Activated CD8-positive, alpha-beta memory T cell treated with anti-CD3 and anti-CD28 coated beads, Interleukin-2, amount 50 U/mL, for 1 hour (primary cell): ENCODE measurements around the gene SEPTIN5.

ENCODE experiments used
- DNase-seq: peaks from one replicate; pipeline ENCODE4 v3.0.0-alpha.2; 2020; ENCODE audit errors: extremely low read depth

Gene SEPTIN5

DNA sequence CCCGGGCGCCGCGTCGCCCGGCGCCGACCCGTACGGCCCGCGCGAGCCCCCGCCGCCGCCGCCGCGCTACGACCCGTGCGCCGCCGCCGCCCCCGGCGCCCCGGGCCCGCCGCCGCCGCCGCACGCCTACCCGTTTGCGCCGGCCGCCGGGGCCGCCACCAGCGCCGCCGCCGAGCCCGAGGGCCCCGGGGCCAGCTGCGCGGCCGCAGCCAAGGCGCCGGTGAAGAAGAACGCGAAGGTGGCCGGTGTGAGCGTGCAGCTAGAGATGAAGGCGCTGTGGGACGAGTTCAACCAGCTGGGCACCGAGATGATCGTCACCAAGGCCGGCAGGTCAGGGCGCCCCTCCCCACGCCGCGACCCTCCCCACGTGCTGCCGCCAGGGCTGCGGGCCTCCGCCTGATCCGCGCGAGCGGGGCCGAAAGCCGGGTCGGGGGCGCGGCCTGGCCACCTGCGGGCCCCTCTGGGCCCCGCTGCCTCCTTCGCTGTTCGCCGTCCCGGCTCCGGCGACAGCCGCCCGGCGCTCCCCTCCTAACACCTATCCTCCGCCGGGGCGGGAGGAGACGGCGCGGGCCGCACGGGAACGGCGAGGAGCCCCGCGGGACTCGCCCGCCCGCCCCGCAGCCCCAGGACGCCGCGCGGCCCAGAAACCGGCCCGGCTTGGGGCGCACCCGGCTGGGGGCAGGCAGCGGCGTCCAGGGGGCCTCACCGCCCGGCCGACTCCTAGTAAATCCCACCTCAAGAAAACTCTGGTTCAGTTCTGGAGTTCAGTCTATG lies 46.8 kb downstream of the SEPTIN5 start:
- no peak for DNase-seq

- no peak for DNase-seq
Observed at GRCh38 chr22:19761725-19762567, 47.6 kb downstream of the SEPTIN5 start.

DNA sequence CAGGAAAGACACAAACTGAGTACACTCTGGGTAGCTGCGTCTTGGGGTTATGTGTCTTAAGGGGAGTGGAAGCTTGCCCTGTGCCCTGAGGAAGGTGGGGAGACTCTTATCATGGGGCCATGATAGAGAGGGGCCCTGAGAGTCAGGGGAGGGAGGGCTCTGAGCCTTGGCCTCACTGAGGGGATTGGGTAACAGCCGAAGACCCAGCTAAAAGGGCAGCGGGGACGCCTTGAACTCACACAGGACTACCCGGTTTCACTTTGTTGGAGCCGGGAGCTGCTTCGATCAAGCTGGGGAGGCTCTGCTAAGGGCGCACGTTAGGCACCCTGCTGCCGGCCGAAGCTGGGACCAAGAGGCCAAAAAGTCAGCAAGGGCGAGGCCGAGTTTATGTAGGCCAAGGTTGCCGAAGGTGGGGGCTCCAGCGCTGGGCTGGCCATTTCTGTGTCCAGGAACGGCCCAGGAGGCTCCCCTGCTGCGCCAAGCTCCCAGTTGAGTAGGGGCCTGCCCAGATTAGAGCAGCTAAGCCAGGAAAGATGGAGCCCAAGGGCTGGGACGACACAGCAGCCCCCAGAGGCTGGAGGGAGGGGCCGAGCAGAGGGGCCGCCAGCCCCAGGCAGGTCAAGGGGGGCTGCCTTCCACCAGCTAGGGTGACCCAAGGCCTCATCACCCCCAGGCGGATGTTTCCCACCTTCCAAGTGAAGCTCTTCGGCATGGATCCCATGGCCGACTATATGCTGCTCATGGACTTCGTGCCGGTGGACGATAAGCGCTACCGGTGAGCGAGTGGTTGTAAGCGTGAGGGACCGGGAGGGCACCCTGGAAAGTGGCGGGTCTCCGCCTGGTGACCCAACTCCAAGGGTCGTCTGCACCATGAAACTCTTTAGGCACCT lies 48.5 kb downstream of the SEPTIN5 start:
- DNase-seq = no peak

- no peak for DNase-seq
Observed at GRCh38 chr22:19763458-19764298, 49.4 kb downstream of the SEPTIN5 start.

DNA sequence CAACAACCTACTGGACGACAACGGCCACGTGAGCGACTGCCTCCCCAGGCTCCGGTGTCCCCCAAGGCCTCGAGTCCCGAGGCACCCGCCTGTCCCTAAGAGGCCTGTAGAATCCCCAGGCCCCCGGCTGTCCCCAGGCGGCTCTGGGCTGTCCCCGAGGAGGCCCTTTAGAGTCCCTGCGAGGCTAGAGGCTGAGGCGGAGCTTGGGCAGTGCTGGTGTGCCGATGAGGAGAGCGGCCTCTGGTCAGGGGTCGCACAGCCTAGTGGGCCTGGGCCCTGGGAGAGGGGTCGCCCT lies 49.9 kb downstream of the SEPTIN5 start:
- no peak for DNase-seq

GRCh38 chr22:19764636-19765476 lies 50.6 kb downstream of the SEPTIN5 start:
- no peak for DNase-seq

GRCh38 chr22:19765477-19766239 lies 51.4 kb downstream of the SEPTIN5 start:
- DNase-seq = no peak

DNA sequence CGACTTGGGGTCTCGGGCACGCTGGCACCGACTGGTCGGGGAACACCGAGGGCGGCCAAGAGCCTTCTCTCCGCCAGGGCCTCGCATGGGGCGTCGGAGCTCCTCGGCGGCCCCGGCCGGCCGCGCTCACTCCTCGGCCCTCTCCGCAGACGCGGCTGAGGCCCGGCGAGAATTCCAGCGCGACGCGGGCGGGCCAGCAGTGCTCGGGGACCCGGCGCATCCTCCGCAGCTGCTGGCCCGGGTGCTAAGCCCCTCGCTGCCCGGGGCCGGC lies 51.9 kb downstream of the SEPTIN5 start:
- no peak for DNase-seq

DNA sequence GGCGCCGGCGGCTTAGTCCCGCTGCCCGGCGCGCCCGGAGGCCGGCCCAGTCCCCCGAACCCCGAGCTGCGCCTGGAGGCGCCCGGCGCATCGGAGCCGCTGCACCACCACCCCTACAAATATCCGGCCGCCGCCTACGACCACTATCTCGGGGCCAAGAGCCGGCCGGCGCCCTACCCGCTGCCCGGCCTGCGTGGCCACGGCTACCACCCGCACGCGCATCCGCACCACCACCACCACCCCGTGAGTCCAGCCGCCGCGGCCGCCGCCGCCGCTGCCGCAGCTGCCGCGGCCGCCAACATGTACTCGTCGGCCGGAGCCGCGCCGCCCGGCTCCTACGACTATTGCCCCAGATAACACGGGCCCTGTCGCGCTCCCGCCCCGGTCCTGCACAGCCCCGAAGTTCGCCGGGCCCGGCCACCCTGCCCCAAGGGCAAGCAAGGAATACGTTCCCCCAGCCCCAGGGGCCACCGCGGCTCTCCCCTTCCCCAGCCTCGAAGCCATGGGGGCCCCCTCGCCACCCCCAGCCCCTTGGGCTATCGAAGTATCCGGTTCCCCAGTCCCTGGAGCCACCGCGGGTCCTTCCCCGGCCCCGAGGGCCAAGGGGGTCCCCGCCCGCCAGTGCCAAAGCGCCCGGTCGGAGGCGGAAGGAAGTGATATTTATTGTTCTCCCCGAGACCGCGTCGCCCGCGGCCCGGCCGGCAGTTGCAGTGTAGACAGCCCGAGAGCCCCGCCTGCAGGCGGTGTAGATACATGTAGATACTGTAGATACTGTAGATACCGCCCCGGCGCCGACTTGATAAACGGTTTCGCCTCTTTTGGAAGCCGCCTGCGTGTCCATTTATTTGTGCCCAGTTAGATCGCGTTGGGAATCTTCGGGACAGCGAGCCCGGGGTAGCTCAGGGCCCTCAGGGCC lies 52.5 kb downstream of the SEPTIN5 start:
- DNase-seq = no peak

DNA sequence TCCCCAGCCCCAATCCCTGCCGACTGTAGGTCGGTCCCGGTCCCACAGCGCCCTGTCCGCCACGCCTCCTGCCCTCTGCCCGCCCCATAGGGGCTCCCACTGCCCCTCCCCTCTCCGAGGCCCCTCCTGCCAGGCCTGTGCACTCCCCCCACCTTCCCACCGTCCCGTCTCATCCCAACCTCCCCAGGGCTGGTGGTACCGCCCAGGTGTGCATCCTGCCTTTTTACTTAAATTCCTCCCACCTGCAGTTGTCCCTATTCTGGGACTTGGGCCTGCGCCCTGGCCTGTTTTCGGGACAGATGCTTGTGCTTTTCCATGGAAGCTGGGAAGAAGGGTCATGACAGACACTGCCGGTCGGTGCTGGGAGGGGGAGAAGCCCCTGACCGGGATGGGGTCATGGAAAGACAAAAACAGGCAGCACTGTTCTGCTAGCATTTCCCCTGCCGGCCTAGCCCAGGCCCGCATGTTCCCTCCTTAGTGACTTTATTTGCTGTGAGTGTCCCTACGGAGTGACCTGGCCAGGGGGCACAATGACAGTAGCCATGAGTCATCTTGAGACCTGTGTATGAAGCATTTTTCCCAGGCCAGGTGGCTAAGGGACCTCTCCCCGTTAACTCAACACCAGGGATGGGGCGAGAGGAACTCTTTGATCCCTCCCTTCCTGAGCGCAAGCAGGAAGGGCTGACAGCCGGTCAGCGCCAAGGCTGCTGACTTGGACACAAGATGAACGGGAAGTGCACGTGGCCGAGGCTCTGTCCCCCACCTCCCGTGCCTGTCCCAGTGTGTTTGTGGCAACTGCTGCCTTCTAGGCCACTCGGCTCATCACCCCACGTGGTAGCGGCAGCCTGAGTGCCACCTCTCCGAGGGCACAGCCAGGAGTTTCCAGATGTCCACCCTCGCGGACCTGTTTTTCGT lies 53.4 kb downstream of the SEPTIN5 start:
- no peak for DNase-seq

GRCh38 chr22:19769393-19769715 lies 55.1 kb downstream of the SEPTIN5 start:
- no peak for DNase-seq

GRCh38 chr22:19770349-19771220 lies 56.3 kb downstream of the SEPTIN5 start:
- DNase-seq = no peak

GRCh38 chr22:19772422-19772672 lies 58.0 kb downstream of the SEPTIN5 start:
- no peak for DNase-seq
